T-cell (primary cell): ENCODE results near the gene FIGNL2. TPM values are rescaled to one million over a fixed set of nuclear protein-coding genes. Genes with fewer than 3 reads are reported as not detected.

Experiments used
- ATAC-seq, 4 experiments: fragments of 200-7000 bp in 3 of 4; fragments of 150-1000 bp in 1 of 4; cut with Tn5 transposase; replicated peaks in 1 of 4; 1 replicate in 3 of 4; 2 replicates in 1 of 4; pipeline ENCODE4 v1.10.0; 2021; ENCODE audit warnings: moderate library complexity in 3 of 4, mild to moderate bottlenecking in 2 of 4, moderate number of reproducible peaks in 1 of 4
- CTCF ChIA-PET, 2 donors: fragments of 300-600 bp; sonication (Branson Sonifier 250); formaldehyde crosslinking; loops; one replicate each; lab custom pipeline; 2022; ENCODE audit warnings: antibody characterized with exemption in 2 of 2; lab: Charles Lee
- POLR2A ChIA-PET, 2 donors: fragments of 300-600 bp; sonication (Branson Sonifier 250); formaldehyde crosslinking; loops; one replicate each; lab custom pipeline; 2022; ENCODE audit warnings: antibody characterized with exemption in 2 of 2; lab: Charles Lee
- DNase-seq, 35 experiments: peaks; one replicate each; pipeline versions ENCODE4 v3.0.0 to v3.0.0-alpha.2; 2013 to 2023
- H3K27ac ChIP-seq: one replicate; pipeline ENCODE4 v1.5.1; 2013; ENCODE audit warnings: low read length
- H3K27me3 ChIP-seq, 2 experiments: replicated peaks in 1 of 2; 1 replicate in 1 of 2; 2 replicates in 1 of 2; pipeline versions ENCODE4 v1.6.1 to v1.7.0; 2013; ENCODE audit warnings: low read length in 1 of 2, mixed read lengths in 1 of 2; ENCODE audit not compliant: control insufficient read depth in 2 of 2, insufficient read depth in 2 of 2; ENCODE audit errors: extremely low read depth in 1 of 2
- H3K36me3 ChIP-seq, 2 donors: 1 replicate in 1 of 2; 2 replicates in 1 of 2; pipeline versions ENCODE4 v1.6.1 to v1.7.0; 2013; ENCODE audit warnings: low read length in 1 of 2; ENCODE audit not compliant: control insufficient read depth in 2 of 2, insufficient read depth in 1 of 2; ENCODE audit errors: extremely low read depth in 1 of 2
- H3K4me1 ChIP-seq, 2 experiments: 1 replicate in 1 of 2; 2 replicates in 1 of 2; pipeline versions ENCODE4 v1.6.1 to v1.7.0; 2013; ENCODE audit warnings: low read length in 2 of 2, mixed read lengths in 1 of 2; ENCODE audit not compliant: insufficient read depth in 2 of 2, control insufficient read depth in 1 of 2; ENCODE audit errors: extremely low read depth in 1 of 2
- H3K4me3 ChIP-seq, 2 donors: 1 replicate in 1 of 2; 2 replicates in 1 of 2; pipeline versions ENCODE4 v1.5.1 to v1.7.0; 2013; ENCODE audit warnings: mild to moderate bottlenecking in 2 of 2, low read length in 1 of 2, moderate library complexity in 1 of 2; ENCODE audit not compliant: control insufficient read depth in 1 of 2; ENCODE audit errors: extremely low read depth in 1 of 2
- H3K9me3 ChIP-seq: 2 replicates; pipeline ENCODE4 v1.7.0; 2013
- H3K27ac Mint-ChIP-seq, 2 donors: one replicate each; pipeline ENCODE4 v1.8.0; 2020 to 2021; ENCODE audit warnings: mild to moderate bottlenecking in 2 of 2, mixed read lengths in 2 of 2
- H3K27me3 Mint-ChIP-seq, 2 donors: one replicate each; pipeline ENCODE4 v1.8.0; 2021 to 2022; ENCODE audit warnings: mixed read lengths in 2 of 2
- H3K36me3 Mint-ChIP-seq: one replicate; pipeline ENCODE4 v1.8.0; 2021; ENCODE audit warnings: mixed read lengths
- H3K4me1 Mint-ChIP-seq, 3 donors: one replicate each; pipeline ENCODE4 v1.8.0; 2020 to 2022; ENCODE audit warnings: mixed read lengths in 3 of 3, mild to moderate bottlenecking in 1 of 3
- H3K4me3 Mint-ChIP-seq, 3 donors: one replicate each; pipeline ENCODE4 v1.8.0; 2020 to 2022; ENCODE audit warnings: mild to moderate bottlenecking in 3 of 3, mixed read lengths in 3 of 3, moderate library complexity in 3 of 3
- H3K9me3 Mint-ChIP-seq, 3 donors: one replicate each; pipeline ENCODE4 v1.8.0; 2020 to 2022; ENCODE audit warnings: mixed read lengths in 3 of 3
- WGBS: methylation state at CpG from one replicate; pipeline ENCODE4 v1.1.5; 2013; ENCODE audit warnings: missing lambda C conversion rate; ENCODE audit not compliant: insufficient coverage; 5-methylcytosine and 5-hydroxymethylcytosine counted together
- total RNA-seq, 35 experiments: library from RNA in 6 of 35; stranded (reverse) in 6 of 35; fragments of 120-200 nt in 1 of 35; gene quantifications; one replicate each; pipeline versions ENCODE4 v1.2.1 to v1.2.4 and lab custom pipeline; 2013 to 2026

Gene FIGNL2
- total RNA-seq, 5 donors from 2014 or later (not counting 1 experiment from before 2014, with no cell fraction given): 1.3 to 2.0 (median 1.6) TPM

- CTCF ChIA-PET: no interaction called here
Observed at GRCh38 chr12:51784688-51785087, 63.8 kb downstream of the FIGNL2 start.

DNA sequence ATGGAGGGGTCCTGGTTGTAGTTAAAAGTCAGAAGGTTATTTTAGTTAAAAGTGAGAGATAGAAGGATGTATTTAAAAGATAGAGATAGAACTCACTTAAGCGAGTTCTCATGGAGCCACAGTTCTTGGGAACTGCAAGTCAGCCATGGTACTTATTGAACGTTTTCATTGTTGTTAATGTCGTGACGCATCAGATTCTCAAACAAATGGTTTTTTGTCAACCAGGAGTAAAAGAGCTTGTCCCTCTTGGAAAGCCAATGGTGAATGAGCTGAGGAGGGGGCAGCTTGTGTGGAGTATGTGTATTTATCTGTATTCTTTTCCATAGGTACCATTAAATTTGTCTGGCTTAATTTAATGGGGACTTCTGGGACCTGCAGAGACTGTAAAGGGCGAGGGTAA, 68.6 kb downstream of the FIGNL2 start:
- ATAC-seq (no peak), DNase-seq (no peak)
- Histone ChIP-seq H3K36me3 (no peaks in the 10 kb centered on the region), H3K4me1 (peaks cover 5 to 15% of the 10 kb centered on the region in 2 experiments), H3K4me3 (no peak overlapping the region), H3K9me3 (no peaks in the 10 kb centered on the region), H3K27me3 (no peaks in the 10 kb centered on the region), H3K27ac (no peak overlapping the region)
- ChIA-PET CTCF (no interaction called here), POLR2A (interaction anchor here in 1 of 2 donors (0.5 to 0.7 kb wide), 2 partner anchors 106 to 837 kb away, joined by 3 to 6 read pairs; no protein-coding TSS in a partner anchor)
- H3K4me1 Mint-ChIP-seq: peaks cover under 1 to 16% (median 3%) of the 10 kb centered on the region in 3 donors
- H3K27me3 Mint-ChIP-seq: peaks cover 0 to 9% of the 10 kb centered on the region in 2 donors
- no peaks in the 10 kb centered on the region for H3K9me3 Mint-ChIP-seq
- peak overlapping the region in 1 of 3 donors; percentile 66 for H3K4me3 Mint-ChIP-seq
- H3K36me3 Mint-ChIP-seq: no peaks in the 10 kb centered on the region
- 88% methylated on average over 4 of the region's 5 CpGs for WGBS
- no peak overlapping the region for H3K27ac Mint-ChIP-seq

More at GRCh38 chr12:51784688-51785087, 63.8 kb downstream of the FIGNL2 start:
- peaks cover 3 to 25% (median 6%) of the 10 kb centered on the region in 3 donors for H3K4me1 Mint-ChIP-seq
- peaks cover 0 to under 1% of the 10 kb centered on the region in 2 donors for H3K27me3 Mint-ChIP-seq
- Histone ChIP-seq H3K36me3 (no peaks in the 10 kb centered on the region), H3K4me1 (peaks cover 5 to 15% of the 10 kb centered on the region in 2 experiments), H3K27ac (no peak overlapping the region), H3K9me3 (no peaks in the 10 kb centered on the region), H3K4me3 (no peak overlapping the region), H3K27me3 (no peaks in the 10 kb centered on the region)
- H3K4me3 Mint-ChIP-seq: no peak overlapping the region
- DNase-seq (no peak), ATAC-seq (no peak)
- no peak overlapping the region for H3K27ac Mint-ChIP-seq
- no peaks in the 10 kb centered on the region for H3K36me3 Mint-ChIP-seq
- H3K9me3 Mint-ChIP-seq: no peaks in the 10 kb centered on the region
- POLR2A ChIA-PET: no interaction called here
- WGBS: no CpG with 5 or more reads among the region's 3 CpGs

- WGBS: no CpG with 5 or more reads among the region's 3 CpGs
- H3K27ac ChIP-seq: no peak overlapping the region
- H3K36me3 ChIP-seq: no peaks in the 10 kb centered on the region
- DNase-seq (no peak), ATAC-seq (no peak)
- H3K27me3 Mint-ChIP-seq: peaks cover 0 to 9% of the 10 kb centered on the region in 2 donors
- ChIA-PET CTCF (no interaction called here), POLR2A (no interaction called here)
- H3K9me3 ChIP-seq: no peaks in the 10 kb centered on the region
- H3K4me1 ChIP-seq: peaks cover 5 to 11% of the 10 kb centered on the region in 2 experiments
- H3K36me3 Mint-ChIP-seq: no peaks in the 10 kb centered on the region
- H3K4me3 ChIP-seq: no peak overlapping the region
- peaks cover 0 to 3% of the 10 kb centered on the region in 2 experiments for H3K27me3 ChIP-seq
- peaks cover 0 to 13% (median 0%) of the 10 kb centered on the region in 3 donors for H3K4me1 Mint-ChIP-seq
- H3K9me3 Mint-ChIP-seq: no peaks in the 10 kb centered on the region
- H3K27ac Mint-ChIP-seq: no peak overlapping the region
- no peak overlapping the region for H3K4me3 Mint-ChIP-seq
Observed at GRCh38 chr12:51777973-51778372, 70.5 kb downstream of the FIGNL2 start.

- H3K9me3 ChIP-seq: no peaks in the 10 kb centered on the region
- H3K36me3 Mint-ChIP-seq: no peaks in the 10 kb centered on the region
- DNase-seq (no peak), ATAC-seq (no peak)
- H3K27me3 ChIP-seq: peaks cover 0 to 3% of the 10 kb centered on the region in 2 experiments
- H3K27ac ChIP-seq: no peak overlapping the region
- WGBS: 13% methylated on average over 1 of the region's 2 CpGs
- ChIA-PET POLR2A (interaction anchor here in 1 of 2 donors (0.6 kb wide), 1 partner anchor 15 kb away, joined by 12 read pairs; no protein-coding TSS in a partner anchor), CTCF (no interaction called here)
- no peaks in the 10 kb centered on the region for H3K36me3 ChIP-seq
- H3K4me3 ChIP-seq: no peak overlapping the region
- peaks cover 0 to 13% (median 0%) of the 10 kb centered on the region in 3 donors for H3K4me1 Mint-ChIP-seq
- no peak overlapping the region for H3K27ac Mint-ChIP-seq
- no peak overlapping the region for H3K4me3 Mint-ChIP-seq
- no peaks in the 10 kb centered on the region for H3K9me3 Mint-ChIP-seq
- H3K27me3 Mint-ChIP-seq: peaks cover 0 to 9% of the 10 kb centered on the region in 2 donors
- H3K4me1 ChIP-seq: peaks cover 5 to 11% of the 10 kb centered on the region in 2 experiments
Observed at GRCh38 chr12:51777457-51777856, 71.1 kb downstream of the FIGNL2 start.

DNA sequence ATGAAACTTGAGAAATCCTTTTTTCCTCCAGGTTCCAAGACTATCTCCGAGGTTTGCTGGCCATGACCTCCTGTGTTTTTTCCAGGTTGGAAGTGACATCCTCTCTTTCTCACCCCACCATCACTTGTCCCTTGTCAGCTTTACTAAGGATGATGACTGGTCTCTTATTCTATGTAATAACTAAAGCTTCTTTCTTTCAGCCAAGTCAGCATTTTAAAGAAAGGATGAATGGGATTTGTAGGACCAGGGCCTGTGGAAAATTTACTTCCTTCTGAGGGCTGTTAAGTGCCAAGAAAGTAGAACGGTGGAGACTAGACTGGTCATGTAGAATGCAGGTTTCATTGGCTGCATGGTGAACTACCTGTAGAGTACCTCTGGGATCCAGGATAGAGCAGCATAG, 73.6 kb downstream of the FIGNL2 start:
- H3K27ac ChIP-seq: no peak overlapping the region
- H3K4me3 ChIP-seq: no peak overlapping the region
- WGBS: 73% methylated on average over 2 of the region's 2 CpGs
- ATAC-seq: no peak
- H3K4me1 ChIP-seq: peaks cover 0 to 3% of the 10 kb centered on the region in 2 experiments
- Mint-ChIP-seq H3K9me3 (no peaks in the 10 kb centered on the region), H3K27me3 (peaks cover 0 to 13% of the 10 kb centered on the region in 2 donors), H3K4me3 (no peak overlapping the region), H3K27ac (no peak overlapping the region), H3K36me3 (no peaks in the 10 kb centered on the region), H3K4me1 (peaks cover 0 to 2% (median 0%) of the 10 kb centered on the region in 3 donors)
- no peak for DNase-seq
- ChIA-PET POLR2A (no interaction called here), CTCF (no interaction called here)
- no peaks in the 10 kb centered on the region for H3K9me3 ChIP-seq
- peaks cover 0 to 6% of the 10 kb centered on the region in 2 experiments for H3K27me3 ChIP-seq
- no peaks in the 10 kb centered on the region for H3K36me3 ChIP-seq

DNA sequence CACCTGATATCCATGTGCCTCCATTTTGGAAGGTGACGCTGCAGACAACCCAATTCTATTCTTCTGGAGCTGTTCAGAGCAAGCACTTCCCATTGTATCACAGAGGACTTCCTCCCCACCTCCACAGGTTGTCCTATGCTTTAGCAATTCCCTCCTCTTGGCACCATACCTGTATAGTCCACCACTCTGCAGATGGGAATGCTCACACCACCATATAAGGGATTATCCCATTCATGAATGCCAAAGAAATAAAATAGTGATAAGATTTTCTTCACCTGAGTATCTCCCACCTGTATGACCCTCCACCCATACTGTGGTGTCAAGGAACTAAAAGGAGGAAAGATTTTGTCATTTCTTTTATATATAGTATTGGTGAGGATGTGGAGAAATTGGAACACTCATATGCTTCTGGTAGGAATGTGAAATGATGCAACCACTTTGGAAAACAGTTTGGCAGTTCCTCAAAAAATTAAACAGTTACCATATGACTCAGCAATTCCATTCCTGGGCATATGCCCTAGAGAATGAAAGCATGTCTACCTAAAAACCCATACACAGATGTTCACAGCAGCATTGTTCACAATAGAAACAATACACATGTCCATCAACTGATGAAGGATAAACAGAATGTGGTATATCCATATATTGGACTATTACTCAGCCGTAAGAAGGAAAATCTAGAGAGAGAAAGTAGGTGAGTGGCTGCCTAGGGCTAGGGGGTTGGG, 75.2 kb downstream of the FIGNL2 start:
- no peak overlapping the region for H3K4me3 ChIP-seq
- ATAC-seq (no peak), DNase-seq (no peak)
- H3K36me3 Mint-ChIP-seq: no peaks in the 10 kb centered on the region
- H3K4me3 Mint-ChIP-seq: no peak overlapping the region
- 100% methylated on average over 1 of the region's 2 CpGs for WGBS
- H3K9me3 ChIP-seq: no peaks in the 10 kb centered on the region
- no peak overlapping the region for H3K27ac Mint-ChIP-seq
- ChIA-PET CTCF (interaction anchor here in 1 of 2 donors (0.7 kb wide), 1 partner anchor 472 kb away, joined by 3 read pairs; no protein-coding TSS in a partner anchor), POLR2A (no interaction called here)
- H3K9me3 Mint-ChIP-seq: no peaks in the 10 kb centered on the region
- H3K36me3 ChIP-seq: no peaks in the 10 kb centered on the region
- no peaks in the 10 kb centered on the region for H3K4me1 ChIP-seq
- H3K27me3 Mint-ChIP-seq: peaks cover 0 to 6% of the 10 kb centered on the region in 2 donors
- H3K4me1 Mint-ChIP-seq: no peaks in the 10 kb centered on the region
- H3K27ac ChIP-seq: no peak overlapping the region
- H3K27me3 ChIP-seq: peaks cover 0 to 8% of the 10 kb centered on the region in 2 experiments
